ENCODE results near the gene ID3. TPM values are rescaled to one million over a fixed set of nuclear protein-coding genes. Genes with fewer than 3 reads are reported as not detected.
A peak's percentile ranks its signal among the peaks of the same experiment; 100 is the strongest.

The ID3 gene, protein sequence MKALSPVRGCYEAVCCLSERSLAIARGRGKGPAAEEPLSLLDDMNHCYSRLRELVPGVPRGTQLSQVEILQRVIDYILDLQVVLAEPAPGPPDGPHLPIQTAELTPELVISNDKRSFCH
- total RNA-seq, result 80.4 TPM

DNA sequence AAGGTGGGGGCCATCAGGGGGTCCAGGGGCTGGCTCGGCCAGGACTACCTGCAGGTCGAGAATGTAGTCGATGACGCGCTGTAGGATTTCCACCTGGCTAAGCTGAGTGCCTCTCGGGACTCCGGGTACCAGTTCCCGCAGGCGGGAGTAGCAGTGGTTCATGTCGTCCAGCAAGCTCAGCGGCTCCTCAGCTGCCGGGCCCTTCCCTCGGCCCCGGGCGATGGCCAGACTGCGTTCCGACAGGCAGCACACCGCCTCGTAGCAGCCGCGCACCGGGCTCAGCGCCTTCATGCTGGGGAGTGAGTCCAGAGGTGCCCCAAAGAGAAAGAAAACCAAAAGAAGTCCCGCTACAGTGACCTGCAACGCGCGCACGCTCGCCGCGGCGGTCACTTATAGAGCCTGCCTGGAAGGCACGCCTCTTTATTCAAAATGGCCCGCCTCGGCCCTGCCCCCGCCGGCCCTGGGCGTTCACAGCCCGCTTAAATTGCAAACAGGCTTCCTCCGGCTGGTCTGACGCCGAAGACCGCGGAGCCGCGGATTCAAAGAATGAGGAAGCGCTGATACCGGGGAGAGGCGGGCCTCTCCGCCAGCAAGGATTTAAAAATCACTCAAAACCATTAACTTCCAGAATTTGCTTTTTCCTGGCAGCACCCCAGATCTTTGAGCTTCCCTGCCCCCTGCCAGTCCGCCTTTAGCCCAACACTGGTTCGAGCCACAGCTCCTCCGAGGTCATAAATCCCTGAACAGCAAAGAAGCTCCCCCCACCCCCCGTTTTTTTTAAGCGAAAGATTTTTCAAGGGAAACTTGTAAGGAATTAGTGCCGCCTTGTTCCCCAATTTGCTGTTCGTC lies at the start of gene ID3:
Gene ID3, minus strand, starts transcription at position 366 of the 849 bp plus-strand sequence. Its CDS starts 75 bp downstream, at position 291.
- DNase-seq, result peak; percentile 96

DNA sequence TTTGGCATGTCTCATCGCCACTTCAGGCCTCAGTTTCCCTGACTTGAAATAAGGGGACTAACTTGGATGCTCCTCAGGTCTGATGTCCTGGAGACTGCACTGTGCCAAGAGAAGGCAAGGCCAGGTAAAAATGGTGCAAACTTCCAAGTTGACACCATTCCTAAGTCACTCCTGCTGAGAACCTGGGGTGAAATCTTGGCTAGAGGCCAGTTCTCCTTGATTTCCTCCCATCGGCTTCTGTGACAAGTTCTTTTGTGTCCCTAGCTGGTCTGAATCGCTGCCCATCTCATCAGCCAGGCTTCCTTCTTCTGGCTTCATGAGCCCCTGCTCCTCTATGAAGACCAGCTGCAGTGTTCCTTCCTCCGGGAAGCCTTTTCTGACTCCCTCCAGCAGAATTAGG lies 48.6 kb upstream of the ID3 start:
- no peak for DNase-seq

DNA sequence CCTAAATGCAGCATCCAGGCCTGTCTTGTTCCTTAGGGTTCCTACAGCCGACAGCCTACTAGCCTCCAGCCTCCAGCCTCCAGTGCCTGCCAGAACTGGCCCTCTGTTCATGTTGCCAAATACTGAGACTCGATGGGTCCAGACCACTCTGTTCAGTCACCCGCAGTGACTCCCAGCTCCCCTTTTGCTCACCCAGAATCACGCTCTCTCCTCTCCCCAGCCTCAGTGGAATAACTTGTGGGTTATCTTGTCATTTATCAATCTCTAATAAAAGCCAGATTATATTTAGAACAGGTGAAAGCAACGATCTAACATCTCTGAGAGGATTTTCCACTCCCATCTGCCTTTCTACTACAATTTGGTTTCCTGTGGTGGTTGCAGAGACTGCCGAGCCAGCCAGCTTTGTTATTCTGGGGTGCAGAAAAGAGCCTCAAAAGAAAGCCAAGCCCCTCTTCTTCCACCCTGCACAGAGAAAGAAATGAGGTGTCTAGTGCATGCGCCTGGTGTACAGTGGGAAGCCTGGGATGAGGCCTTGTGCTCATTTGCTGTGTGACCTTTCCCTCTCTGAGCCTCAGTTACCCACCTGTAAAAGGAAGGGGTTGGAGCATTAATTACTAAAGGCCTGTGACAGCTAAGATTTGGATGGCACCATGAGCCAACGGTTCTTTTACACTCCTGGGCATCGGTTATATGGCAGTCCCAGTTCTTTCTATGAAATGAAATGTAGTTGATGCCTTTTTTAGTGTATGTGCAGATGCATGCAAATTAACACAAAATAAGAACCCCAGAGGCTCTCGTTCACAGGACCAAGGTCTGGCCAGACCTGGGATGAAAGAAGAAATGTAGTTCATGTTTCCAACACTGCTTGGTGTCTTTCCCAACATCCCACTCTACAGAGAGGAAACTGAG lies 42.9 kb upstream of the ID3 start:
- no peak for DNase-seq

DNA sequence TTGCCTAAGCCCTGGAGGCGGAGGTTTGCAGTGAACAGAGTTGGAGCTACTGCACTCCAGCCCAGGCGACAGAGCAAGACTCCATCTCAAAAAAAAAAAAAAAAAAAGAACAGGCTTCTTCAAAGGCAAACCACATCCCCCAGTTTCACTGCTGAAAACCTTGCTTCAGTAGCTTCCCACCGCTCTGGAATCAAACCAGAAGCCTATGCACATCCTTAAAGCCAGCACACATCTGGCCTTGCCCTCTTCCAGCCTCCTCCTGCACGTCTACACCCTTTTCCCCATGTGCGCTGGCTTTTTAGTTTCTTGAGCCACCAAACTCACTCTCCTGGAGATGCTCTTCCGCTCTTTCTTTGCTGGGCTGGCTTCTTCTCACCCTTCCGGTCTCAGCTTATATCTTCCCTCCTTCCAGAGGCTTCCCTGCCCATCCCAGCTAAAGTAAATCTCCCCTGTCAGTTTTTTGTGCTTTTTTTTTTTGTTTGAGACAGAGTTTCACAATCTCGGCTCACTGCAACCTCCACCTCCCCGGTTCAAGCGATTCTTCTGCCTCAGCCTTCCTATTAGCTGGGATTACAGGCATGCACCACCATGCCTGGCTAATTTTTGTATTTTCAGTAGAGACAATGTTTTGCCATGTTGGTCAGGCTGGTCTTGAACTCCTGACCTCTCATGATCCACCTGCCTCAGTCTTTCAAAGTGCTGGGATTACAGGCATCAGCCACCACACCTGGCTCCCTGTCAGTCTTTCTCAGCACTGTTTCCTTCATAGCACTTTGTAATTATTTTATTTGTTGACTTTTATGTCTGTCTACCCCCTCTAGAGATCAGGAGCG lies 42.0 kb upstream of the ID3 start:
- DNase-seq, result no peak

DNA sequence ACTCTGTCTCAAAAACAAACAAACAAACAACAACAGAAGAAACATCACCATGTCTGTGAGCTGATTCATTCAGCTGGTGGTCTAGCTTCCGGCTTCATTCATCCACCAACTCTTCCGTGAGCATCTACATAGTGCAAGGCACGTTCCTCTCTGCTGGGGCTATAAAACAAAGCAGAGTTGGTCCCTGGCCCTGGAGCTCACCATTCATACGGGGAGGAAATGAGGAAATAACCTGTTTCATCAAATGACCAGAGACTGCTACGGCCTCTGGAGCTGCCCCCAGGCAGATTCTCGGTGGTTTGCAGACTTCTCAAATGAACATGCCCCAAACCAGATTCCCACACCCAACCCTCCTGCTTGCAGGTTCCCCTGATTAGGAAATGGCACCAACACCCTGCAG lies 41.0 kb upstream of the ID3 start:
- DNase-seq, result no peak

DNA sequence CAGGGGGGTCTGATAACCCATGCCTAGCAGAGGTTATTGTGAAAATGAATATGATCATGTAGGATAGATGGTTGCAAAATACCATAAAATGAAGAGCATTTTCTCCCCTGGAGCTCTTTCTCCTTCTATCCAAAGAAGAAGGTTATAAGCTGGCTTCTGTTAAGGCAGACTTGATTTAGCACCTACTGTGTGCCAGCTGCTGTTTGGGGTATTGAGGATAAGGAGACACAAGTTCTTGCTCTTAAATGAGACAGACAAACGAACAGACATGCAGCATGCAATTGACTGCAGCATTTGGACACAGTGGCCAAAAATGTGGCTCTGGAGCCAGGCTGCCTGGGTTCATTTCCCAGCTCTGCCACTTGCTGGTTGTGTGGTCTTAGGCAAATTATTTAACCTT lies 39.8 kb upstream of the ID3 start:
- no peak for DNase-seq

DNA sequence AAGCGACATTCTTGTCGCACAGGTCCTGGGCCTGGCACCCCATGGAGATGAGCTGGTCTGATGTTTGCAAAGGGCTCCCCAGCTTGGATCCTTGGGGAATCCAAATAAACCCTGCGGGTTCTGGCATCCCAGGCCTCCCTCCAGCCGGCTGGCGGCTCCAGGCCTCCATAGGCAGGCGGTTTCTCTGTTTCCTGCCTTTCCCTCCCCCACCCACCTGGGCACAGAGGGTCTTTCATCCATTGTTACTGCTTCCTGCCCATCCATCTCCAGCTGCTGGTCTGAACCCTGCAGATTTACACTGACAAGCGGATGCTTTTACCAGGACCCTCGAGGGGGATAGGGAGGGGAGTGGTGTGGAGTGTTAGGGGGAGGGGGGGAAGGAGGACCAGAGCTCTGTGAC lies 39.1 kb upstream of the ID3 start:
- no peak for DNase-seq

DNA sequence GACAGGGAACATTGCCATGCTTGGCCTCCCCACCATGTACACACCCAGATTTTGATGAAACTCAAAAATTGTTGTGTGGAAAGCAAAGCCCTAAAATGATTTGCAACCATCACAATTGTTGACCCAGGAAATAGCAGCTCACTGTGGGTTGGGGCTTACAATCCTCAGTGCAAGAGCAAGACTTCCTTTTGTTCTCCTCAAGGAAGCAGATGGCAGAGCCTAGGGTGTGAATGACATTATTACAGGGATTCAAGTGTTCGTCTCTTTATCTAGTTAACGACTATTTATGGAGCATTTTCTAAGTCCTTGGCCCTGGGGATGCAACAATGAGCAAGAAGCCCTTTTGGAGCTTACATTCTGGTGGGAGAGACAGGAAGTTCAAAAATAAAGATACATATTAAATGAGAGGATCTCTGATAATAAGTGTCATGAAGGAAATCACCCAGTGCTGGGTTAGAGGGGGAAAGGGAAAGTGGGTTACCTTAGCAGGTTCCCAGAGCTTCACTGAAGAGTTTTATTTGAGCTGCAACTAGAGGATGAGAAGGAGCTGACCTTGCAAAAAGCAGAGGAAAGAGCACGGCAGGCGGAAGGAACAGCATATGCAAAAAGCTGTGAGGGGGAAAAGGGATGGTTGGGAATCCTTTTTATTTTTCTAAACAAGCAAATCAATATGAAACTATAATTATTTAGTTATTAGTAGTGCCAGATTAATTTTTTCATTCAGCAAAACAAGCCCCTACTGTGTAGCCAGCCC lies 38.5 kb upstream of the ID3 start:
- DNase-seq, result no peak

DNA sequence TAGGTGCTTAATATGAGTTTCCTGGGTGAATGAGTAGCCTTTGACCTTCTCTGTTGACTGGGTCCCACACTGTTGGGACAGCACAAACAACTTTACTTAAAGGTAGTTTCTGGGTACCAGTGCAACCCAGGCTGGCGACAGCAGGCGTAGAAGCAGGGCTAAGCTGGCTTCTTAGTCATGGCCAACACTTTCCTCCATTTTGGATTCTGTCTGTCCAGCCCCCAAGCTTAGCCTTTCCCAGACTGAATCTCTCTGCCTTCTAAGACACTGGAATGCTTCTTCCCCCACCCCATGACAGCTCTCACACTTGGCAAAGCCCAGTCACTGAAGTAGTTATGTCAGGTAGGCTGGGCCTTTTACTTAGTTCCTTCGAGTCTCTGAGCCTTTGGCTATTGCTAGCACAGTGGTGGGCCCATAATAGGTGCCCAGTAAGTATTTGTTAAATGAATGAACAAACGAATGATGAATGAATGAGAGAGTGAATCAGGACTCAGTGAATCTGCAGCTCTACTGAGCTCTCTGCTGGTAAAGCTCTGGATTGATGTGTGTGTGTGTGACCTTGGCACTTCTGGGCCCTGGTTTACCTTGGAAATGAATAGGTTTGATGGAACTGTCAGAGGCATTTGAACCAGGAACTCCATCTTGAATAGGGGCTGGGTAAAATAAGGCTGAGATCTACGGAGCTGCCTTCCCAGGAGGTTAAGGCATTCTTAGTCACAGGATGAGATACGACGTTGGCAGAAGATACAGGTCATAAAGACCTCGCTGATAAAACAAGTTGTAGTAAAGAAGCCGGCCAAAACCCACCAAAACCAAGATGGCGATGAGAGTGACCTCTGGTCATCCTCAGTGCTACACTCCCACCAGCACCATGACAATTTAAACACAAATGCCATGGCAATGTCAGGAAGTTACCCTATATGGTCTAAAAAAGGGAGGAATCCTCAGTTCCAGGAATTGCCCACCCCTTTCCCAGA lies 37.4 kb upstream of the ID3 start:
- no peak for DNase-seq

DNA sequence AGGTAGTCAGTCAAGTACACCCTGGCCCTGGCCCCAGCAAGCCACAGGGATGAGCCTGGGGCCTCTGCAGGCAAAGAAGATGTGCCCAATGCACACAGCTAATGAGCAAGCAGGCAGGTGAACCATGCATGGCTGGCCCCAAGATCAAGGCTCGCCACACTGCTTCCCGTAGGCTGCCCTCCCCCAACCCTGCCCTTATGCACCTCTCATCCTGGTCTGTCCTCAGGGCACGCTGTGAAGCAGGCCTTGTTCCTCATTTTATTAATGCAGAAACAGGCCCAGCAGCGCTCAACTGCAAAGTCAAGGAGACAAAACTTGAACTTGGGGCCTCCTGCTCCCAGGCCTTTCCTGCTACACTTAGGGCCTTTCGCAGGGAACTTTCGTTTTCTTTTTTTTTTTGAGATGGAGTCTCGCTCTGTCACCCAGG lies 35.6 kb upstream of the ID3 start:
- no peak for DNase-seq

DNA sequence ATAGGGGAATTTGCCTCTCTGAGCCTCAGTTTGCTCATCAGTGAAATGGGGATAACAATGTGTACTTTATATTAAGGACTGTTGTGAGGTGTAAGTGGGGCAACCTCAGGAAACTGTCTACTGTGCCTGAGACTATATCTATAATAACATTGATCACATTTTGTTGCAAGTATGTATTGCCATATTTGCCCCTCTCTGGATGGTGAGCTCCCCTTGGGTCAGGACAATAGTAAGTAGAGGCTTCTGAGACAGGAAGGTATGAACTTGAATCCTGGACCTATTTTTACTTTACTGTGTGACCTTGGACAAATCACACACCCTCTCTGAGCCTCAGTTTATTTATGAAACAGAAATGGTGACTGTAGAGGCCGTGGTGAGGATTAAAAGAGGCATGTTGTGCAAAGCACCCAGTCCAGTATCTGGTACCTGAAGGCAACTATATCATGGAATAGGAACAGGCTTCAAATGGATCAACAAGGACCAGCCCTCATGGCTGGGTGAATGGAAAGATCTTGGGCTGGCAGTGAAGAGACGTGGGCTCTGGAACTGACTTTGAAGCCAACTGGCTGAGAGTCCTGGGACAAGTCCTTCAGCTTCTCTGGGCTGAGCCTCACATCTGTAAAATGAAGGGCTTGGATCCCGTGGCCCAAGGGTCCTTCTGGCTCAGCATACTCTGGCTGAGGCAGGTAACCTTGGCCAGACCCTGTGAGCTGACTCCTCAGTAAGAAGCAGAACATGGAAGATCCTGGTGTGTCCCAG lies 35.0 kb upstream of the ID3 start:
- no peak for DNase-seq

DNA sequence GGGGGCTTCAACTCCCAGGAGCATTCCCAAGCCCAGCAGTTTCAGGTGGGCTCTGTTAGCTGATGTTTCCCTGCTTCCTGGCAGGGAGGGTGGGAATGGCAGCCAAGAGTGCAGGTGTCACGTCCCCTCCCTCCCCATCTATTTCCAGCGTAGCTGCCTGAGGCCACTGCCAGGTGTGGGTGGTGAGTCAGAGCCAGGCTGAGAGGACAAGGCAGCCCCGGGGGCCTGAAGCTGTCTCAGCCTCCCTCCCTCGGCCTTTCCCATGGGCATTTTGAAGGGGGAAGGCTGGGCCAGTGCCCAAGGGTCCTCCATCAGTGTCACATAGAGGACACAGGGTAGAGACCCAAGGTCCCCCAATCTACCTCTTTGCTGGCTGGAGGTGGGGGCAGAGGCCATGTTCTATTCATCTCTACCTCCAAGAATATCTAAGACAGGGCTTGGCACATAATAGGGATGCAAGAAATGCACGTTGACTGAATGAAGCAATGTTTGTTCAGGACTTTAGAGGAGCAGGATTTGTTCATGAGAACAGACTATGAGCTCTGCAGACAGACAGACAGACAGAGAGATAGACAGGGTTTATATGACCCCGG lies 34.4 kb upstream of the ID3 start:
- no peak for DNase-seq

DNA sequence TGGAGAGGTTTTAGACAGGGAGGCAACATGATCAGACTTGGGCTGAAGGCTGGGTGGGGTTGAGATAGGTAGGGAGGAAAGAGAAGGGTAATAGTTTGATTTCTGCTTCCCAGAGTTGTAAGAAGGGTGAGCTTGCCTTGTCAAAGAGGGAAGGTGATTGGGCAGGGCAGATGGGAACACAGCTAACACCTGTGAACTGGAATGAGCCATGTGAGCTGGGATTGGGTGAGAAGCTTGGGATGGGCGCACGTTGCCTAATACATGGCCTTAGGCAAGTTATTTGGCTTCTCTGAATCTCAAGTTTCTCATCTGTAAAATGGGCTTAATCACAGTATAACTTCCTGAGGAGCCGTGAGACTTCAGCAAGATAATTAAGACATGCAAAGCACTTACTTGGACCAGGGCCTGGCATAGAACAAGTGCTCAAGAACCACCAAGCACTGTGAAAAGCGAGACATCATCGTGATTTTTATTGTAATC lies 33.8 kb upstream of the ID3 start:
- DNase-seq, result no peak

DNA sequence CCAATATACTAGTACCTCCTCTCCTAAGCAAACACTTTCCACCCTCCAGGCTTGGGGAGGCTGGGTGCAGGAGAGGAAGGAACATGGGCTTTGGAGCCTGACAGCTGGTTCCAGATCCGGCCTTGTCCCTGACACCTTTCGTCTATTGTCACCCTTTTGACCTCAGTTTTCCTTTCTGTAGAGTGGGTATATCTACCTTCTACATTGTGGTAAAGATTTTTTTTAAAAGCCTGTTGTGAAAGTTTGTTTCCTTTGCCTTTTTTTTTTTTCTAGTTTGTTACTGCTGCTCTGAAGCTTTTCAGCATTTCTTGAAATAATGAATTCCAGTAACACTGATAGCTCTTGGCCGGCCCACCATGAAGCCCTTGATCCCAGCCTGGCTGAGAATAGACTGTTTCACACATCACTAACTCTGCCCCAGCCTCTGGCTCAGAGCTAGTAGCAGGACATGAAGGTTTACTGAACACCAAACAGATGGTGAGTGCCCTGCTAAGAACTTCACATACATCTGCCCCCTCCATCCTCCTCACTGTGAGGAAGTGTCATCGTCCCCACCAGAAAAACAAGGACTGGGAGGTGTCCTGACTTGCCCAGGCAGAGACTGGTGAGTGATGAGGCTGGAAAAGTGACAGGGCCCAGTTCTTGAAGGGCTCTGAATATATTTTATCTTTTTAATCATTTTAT lies 33.0 kb upstream of the ID3 start:
- DNase-seq, result no peak

DNA sequence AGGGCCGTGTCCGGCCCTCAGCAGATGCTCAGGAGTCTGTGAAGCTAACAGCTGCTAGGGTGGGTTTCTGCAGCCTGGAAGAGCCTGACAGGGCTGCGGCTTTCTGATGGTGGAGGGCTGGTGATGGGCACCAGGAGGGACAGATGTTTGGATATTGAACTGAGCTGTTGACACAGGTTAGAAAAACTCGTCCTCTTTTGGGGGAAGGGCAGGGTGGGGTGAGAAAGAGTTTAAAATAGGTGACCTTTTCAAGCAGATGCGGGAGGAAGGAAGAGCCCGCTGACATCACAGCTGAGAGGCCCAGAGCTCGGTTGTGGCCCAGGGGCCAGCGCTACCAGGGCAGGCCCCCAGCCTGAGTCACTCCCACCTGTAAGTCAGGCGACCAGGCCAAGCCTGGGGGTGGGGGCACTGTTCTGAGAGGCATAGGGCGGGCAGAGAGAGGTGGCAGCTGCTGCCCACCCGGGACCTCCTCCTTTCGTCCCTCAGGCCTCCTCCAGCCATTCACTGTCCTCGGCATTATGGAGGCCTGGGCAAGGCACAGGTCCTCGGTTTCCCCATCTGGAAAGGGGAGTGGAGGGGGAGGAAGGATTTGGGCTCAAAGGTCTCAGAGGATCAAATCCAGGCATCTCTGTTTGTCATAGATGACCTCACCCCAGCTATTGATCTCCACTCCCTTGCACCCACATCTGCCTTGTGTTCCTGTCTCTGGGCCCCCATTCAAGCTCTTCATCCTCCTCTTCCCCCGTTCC lies 32.3 kb upstream of the ID3 start:
- no peak for DNase-seq

DNA sequence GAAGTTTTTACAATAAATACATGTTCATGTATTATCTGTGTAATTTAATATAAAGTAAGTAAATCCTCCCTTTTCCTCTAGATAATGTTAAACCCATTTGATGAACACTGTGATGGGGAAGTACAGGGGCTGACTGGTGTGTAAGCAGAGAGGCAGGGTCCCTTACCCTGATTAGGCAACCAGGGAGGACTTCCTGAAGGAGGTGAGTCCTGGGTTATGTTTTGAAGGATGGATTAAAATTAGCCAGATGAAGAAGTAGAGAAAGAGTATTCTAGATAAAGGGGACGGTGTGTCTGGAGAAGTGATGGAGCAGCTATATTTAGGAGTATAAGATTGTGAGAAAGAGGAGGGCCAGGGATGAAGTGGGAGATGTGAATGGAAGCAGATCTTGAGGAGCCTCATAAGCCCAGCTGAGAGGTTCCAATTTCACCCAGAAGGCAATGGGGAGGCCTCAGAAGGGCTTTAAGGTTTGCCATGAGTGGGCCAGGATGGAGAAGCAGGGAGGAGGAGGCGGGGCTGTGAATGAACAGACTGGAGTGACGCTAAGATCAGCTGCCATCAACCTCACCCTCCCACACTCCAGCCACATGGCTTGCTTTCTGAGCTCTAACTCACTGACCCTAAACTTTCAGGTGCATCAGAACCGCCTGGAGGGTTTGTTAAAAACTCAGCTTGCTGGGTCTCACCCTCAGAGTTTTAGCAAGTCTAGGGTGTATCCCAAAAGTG lies 30.9 kb upstream of the ID3 start:
- no peak for DNase-seq

DNA sequence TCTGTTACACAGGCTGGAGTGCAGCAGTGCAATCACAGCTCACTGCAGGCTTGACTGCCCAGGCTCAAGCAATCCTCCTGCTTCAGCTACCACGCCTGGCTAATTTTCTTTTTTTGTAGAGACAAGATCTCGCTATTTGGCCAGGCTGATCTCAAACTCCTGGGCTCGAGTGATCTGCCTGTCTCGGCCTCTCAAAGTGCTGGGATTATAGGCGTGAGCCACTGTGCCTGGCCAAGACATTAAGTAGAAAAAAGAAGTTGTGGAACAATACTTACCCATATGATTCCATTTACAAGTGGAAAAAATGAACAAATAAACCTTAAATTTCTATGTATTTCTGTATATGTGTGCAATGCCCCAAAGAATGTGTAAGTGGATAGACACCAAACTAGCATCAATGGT lies 30.3 kb upstream of the ID3 start:
- peak; percentile 36 for DNase-seq

Data from skin of body (tissue), 2 donors.